Vagina (tissue), 2 donors: ENCODE results near the gene ERAS.

Experiments used
- CTCF ChIP-seq, 3 experiments: fragments of 450-650 bp in 2 of 3; fragments of 200-600 bp in 1 of 3; sonication (generic) in 1 of 3; IDR thresholded peaks; one replicate each; pipeline ENCODE4 v1.5.1; 2017 to 2019; ENCODE audit warnings: antibody characterized with exemption in 3 of 3, mild to moderate bottlenecking in 2 of 3, moderate library complexity in 2 of 3
- POLR2A ChIP-seq, 2 donors: fragments of 450-650 bp; IDR thresholded peaks; one replicate each; pipeline ENCODE4 v1.6.1; 2017; ENCODE audit warnings: antibody characterized with exemption in 2 of 2, mild to moderate bottlenecking in 2 of 2, moderate library complexity in 2 of 2

- TF ChIP-seq CTCF (IDR thresholded peaks at IDR 0.05) (no peak), POLR2A (IDR thresholded peaks at IDR 0.05) (no peak)
These were observed 5.0 kb downstream of the ERAS start for GRCh38 chrX:48831136-48831908.
